HG03045 (cell line): ENCODE data around the gene CHSY3.

ENCODE experiments used
- ATAC-seq: cut with Tn5 transposase; IDR thresholded peaks from one replicate; pipeline ENCODE4 v1.9.1; 2021; ENCODE audit warnings: mild to moderate bottlenecking, moderate library complexity; ENCODE audit not compliant: unreplicated experiment

CHSY3 gene

GRCh38 chr5:129945028-129945427, 40.8 kb downstream of the CHSY3 start:
- no peak for ATAC-seq

GRCh38 chr5:129945774-129946270, 41.6 kb downstream of the CHSY3 start:
- no peak for ATAC-seq

GRCh38 chr5:129951039-129951438, 46.8 kb downstream of the CHSY3 start:
- no peak for ATAC-seq

GRCh38 chr5:129958581-129958980, 54.3 kb downstream of the CHSY3 start:
- no peak for ATAC-seq

GRCh38 chr5:129960831-129961230, 56.6 kb downstream of the CHSY3 start:
- ATAC-seq, result no peak

GRCh38 chr5:129962506-129962905, 58.2 kb downstream of the CHSY3 start:
- no peak for ATAC-seq

- ATAC-seq, result no peak
Observed at GRCh38 chr5:129963359-129963758, 59.1 kb downstream of the CHSY3 start.

GRCh38 chr5:129966071-129966470, 61.8 kb downstream of the CHSY3 start:
- no peak for ATAC-seq

- no peak for ATAC-seq
Observed at GRCh38 chr5:129971714-129972113, 67.4 kb downstream of the CHSY3 start.

- no peak for ATAC-seq
Observed at GRCh38 chr5:129972465-129973141, 68.3 kb downstream of the CHSY3 start.

- no peak for ATAC-seq
Observed at GRCh38 chr5:129973716-129974426, 69.6 kb downstream of the CHSY3 start.

- no peak for ATAC-seq
Observed at GRCh38 chr5:129977810-129978209, 73.5 kb downstream of the CHSY3 start.

GRCh38 chr5:129978270-129978669, 74.0 kb downstream of the CHSY3 start:
- no peak for ATAC-seq

- no peak for ATAC-seq
Observed at GRCh38 chr5:129988453-129988852, 84.2 kb downstream of the CHSY3 start.

GRCh38 chr5:129991780-129992179, 87.5 kb downstream of the CHSY3 start:
- no peak for ATAC-seq

GRCh38 chr5:129996896-129997295, 92.6 kb downstream of the CHSY3 start:
- ATAC-seq, result no peak

GRCh38 chr5:130000460-130000859, 96.2 kb downstream of the CHSY3 start:
- ATAC-seq, result no peak

GRCh38 chr5:130002183-130002582, 97.9 kb downstream of the CHSY3 start:
- no peak for ATAC-seq

- ATAC-seq, result no peak
Observed at GRCh38 chr5:130002876-130003275, 98.6 kb downstream of the CHSY3 start.

GRCh38 chr5:130011986-130012385, 107.7 kb downstream of the CHSY3 start:
- ATAC-seq, result no peak

GRCh38 chr5:130017173-130017572, 112.9 kb downstream of the CHSY3 start:
- ATAC-seq, result no peak

- no peak for ATAC-seq
Observed at GRCh38 chr5:130018641-130019040, 114.4 kb downstream of the CHSY3 start.
